Lung (tissue), 12 donors: Measurements from ENCODE around the gene DNAJC11. TPM values are rescaled to one million over a fixed set of nuclear protein-coding genes. Genes with fewer than 3 reads are reported as not detected.

ENCODE experiments used
- ATAC-seq: fragments of 200-7000 bp; cut with Tn5 transposase; one replicate; pipeline ENCODE4 v1.9.1; 2020; ENCODE audit warnings: moderate number of reproducible peaks; ENCODE audit not compliant: insufficient read depth, low FRiP score
- DNase-seq, 3 donors: peaks; one replicate each; pipeline ENCODE4 v3.0.0-alpha.2; 2013 to 2017
- H3K27ac ChIP-seq, 2 donors: one replicate each; pipeline ENCODE4 v1.5.1; 2013; ENCODE audit warnings: mild to moderate bottlenecking in 2 of 2, moderate library complexity in 2 of 2, control low read depth in 1 of 2, inconsistent platforms in 1 of 2, low read depth in 1 of 2, low read length in 1 of 2
- H3K27me3 ChIP-seq, 3 donors: one replicate each; pipeline ENCODE4 v1.5.1; 2013; ENCODE audit warnings: low read length in 2 of 3; ENCODE audit not compliant: control insufficient read depth in 3 of 3, insufficient read depth in 3 of 3
- H3K36me3 ChIP-seq, 4 donors: one replicate each; pipeline ENCODE4 v1.5.1; 2013; ENCODE audit warnings: low read length in 4 of 4, mild to moderate bottlenecking in 1 of 4, moderate library complexity in 1 of 4; ENCODE audit not compliant: control insufficient read depth in 4 of 4, insufficient read depth in 4 of 4
- H3K4me1 ChIP-seq, 5 donors: one replicate each; pipeline ENCODE4 v1.5.1; 2013; ENCODE audit warnings: low read length in 5 of 5, mild to moderate bottlenecking in 2 of 5, moderate library complexity in 1 of 5; ENCODE audit not compliant: control insufficient read depth in 5 of 5, insufficient read depth in 5 of 5
- H3K4me3 ChIP-seq: one replicate; pipeline ENCODE4 v1.5.1; 2013; ENCODE audit warnings: mild to moderate bottlenecking, control low read depth, moderate library complexity
- H3K9ac ChIP-seq, 2 donors: one replicate each; pipeline ENCODE4 v1.5.1; 2013; ENCODE audit warnings: low read length in 2 of 2, control low read depth in 1 of 2; ENCODE audit not compliant: insufficient read depth in 1 of 2
- H3K9me3 ChIP-seq, 4 donors: one replicate each; pipeline ENCODE4 v1.5.1; 2013; ENCODE audit warnings: low read length in 3 of 4, mild to moderate bottlenecking in 1 of 4, moderate library complexity in 1 of 4; ENCODE audit not compliant: control insufficient read depth in 4 of 4, insufficient read depth in 3 of 4
- WGBS, 2 donors: extraction: QIAGEN DNeasy Blood & Tissue Kit; methylation state at CpG; one replicate each; pipeline ENCODE4 v1.1.7; 2013; 5-methylcytosine and 5-hydroxymethylcytosine counted together
- polyA plus RNA-seq, 2 donors: library from polyadenylated mRNA; stranded (reverse); fragments of 200-250 nt; gene quantifications; one replicate each; pipeline ENCODE4 v1.2.1, GENCODE V29; 2013
- total RNA-seq, 2 donors: library from RNA; depleted of rRNA in 1 of 2; stranded (reverse); fragments of >200 nt in 1 of 2; gene quantifications; one replicate each; pipeline ENCODE4 v1.2.1, GENCODE V29; 2014 to 2021
- TF ChIP-seq, protein P1 (sequence below): IDR thresholded peaks from 2 replicates; pipeline ENCODE4 v1.5.1; 2012; ENCODE audit warnings: mild to moderate bottlenecking; ENCODE audit errors: control extremely low read depth, extremely low read depth
- donor health status: control.
- donor health status: control.
- donor health status: Bipolar disorder and iron deficiency.
- donor health status: healthy.
- donor health status: DM: yes; HTN: yes; CAD: no.

Gene DNAJC11
- total and polyA plus RNA-seq, 4 donors = 18.6 to 43.0 (median 30.4) TPM

DNA sequence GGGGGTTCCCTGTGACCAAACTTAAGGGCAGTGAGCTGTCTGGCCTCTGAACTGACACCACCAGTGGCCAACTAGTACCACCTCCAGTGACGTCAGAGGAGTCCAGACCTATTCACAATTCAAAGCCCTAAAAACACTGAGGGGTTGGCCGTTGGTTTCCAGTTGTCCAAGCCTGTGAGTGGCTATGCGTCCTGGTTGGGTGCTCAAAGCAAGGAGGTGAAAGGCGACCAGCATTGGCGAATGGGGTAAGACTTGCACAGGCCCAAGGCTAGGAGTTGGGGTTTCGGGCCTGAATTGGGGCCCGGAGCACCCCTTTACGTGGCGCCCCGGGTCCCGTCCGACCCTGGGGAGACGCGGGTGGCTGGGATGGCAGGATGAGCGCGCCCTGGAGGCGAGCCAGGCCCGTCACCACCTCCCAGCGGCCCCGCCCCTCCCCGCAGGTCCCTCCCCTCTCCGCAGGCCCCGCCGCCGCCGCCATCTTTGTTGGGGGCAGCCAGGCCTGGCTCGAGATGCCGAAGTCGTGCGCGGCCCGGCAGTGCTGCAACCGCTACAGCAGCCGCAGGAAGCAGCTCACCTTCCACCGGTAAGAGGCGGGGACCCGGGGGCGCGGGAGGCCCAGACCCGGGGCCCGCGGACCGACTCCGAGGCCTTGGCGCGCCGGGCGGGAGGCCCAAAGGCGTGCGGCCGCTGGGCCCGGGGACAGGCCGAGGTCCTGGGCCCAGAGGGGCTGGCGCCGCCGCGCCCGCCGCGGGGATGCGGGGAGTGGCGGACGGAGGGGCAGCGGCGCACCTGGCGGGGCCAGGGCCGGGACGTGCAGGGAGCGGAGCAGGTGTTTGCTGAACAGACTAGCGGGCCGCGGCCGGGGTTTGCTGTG lies 76.7 kb downstream of the DNAJC11 start, which contains the start of gene THAP3:
Gene THAP3, plus strand, starts transcription at position 159 of the 874 bp plus-strand sequence. Its CDS starts 351 bp downstream, at position 510.
- TF ChIP-seq, protein P1, sequence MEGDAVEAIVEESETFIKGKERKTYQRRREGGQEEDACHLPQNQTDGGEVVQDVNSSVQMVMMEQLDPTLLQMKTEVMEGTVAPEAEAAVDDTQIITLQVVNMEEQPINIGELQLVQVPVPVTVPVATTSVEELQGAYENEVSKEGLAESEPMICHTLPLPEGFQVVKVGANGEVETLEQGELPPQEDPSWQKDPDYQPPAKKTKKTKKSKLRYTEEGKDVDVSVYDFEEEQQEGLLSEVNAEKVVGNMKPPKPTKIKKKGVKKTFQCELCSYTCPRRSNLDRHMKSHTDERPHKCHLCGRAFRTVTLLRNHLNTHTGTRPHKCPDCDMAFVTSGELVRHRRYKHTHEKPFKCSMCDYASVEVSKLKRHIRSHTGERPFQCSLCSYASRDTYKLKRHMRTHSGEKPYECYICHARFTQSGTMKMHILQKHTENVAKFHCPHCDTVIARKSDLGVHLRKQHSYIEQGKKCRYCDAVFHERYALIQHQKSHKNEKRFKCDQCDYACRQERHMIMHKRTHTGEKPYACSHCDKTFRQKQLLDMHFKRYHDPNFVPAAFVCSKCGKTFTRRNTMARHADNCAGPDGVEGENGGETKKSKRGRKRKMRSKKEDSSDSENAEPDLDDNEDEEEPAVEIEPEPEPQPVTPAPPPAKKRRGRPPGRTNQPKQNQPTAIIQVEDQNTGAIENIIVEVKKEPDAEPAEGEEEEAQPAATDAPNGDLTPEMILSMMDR = no peak
- peak within 1 kb of the TSS; percentile 82 for H3K4me3 ChIP-seq

DNA sequence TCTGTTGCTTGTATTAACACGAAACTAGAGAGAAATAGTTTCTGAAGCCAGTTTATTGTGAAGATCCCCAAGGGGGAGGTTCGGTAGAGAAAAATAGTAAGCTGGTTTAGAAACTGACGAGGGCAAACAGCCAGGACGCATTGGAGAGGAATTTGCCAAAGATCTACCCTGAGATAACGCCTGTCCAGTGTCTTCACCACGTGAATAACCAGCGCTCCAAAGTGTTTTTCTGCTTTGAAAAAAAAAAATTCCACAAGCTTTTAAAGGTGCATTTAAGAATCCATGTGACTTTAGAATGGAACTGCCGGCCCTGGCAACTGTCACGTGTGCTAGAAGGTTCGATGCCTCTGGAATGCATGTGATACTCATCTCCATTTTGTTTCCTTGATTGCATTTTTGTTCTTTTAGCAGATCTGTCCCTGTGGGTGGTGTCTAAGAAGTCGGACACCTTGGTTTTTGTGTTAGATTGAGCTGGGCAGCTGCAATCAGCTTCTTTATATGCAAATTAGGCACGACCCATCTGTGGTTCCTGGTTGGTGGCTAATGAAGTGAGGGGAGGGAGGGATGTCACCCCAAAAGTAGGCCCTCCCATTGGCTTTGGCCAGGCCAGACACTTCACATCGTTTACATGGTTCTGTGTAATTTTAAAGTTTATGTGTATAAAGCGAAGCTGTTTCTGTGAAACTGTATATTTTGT lies 78.2 kb downstream of the DNAJC11 start:
- no peak for ATAC-seq
- Histone ChIP-seq H3K4me1 (peaks cover 0 to 8% (median 0%) of the 10 kb centered on the region in 5 donors), H3K9me3 (peaks cover 0 to 3% (median 0%) of the 10 kb centered on the region in 4 donors), H3K9ac (no peak overlapping the region), H3K27me3 (no peaks in the 10 kb centered on the region), H3K27ac (no peak overlapping the region), H3K4me3 (no peak overlapping the region), H3K36me3 (peaks cover 7 to 33% (median 31%) of the 10 kb centered on the region in 4 donors)
- no peak for DNase-seq
- 86 to 89% methylated on average over 14 of the region's 14 CpGs for WGBS, 2 donors
- TF ChIP-seq, protein P1 = no peak

More for the DNA sequence above, 76.7 kb downstream of the DNAJC11 start, which contains the start of gene THAP3:
- Histone ChIP-seq H3K36me3 (peaks cover 7 to 41% (median 37%) of the 10 kb centered on the region in 4 donors), H3K9ac (peak within 1 kb of the TSS; percentile 53 to 71), H3K27ac (peak within 1 kb of the TSS; percentile 73 to 81), H3K4me1 (peaks cover 0 to 8% (median 0%) of the 10 kb centered on the region in 5 donors), H3K27me3 (no peaks in the 10 kb centered on the region), H3K9me3 (no peaks in the 10 kb centered on the region)
- peak; percentile 93 for ATAC-seq
- 2 to 3% methylated on average over 47 to 73 of the region's 73 CpGs for WGBS, 2 donors
- DNase-seq = peak; percentile 88 to 90 (median 88)

DNA sequence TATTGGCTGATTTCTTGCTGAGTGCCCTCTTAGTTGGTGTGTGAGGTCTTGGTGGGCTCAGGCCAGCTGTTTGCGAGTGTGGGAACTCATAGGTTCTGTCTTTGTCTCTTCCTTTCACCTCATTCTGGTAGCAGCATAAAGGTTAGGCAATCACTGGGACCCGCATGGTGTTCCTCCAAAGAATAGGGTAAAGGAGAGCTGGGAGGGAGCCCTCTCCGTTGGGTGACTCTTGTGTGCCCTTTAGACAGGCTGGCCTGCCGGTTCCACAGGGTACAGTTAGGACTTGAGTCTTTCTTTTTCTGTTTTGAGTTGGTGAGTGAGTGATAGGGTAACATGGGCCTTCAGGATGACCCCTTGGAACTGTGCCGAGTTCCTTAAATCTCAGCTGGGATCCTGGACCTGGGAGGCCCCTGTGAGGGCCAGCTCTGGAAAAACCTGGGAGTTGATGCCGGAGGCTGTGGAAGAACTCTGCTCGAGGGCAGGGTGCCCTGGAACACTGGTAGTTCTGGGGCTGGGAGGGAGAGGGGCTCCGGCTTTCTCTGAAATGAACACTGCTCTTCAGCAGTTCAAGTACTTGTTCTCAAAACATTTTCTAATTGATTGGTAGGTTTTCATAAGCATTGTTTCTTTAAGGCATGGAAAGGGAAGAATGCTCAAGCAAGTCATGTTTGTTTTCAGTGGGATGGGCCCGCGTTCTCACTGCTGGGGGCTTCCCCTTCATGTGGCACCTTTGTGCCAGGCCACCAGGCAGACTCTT lies 79.0 kb downstream of the DNAJC11 start:
- peaks cover 0 to 3% (median 0%) of the 10 kb centered on the region in 4 donors for H3K9me3 ChIP-seq
- peaks cover 7 to 34% (median 31%) of the 10 kb centered on the region in 4 donors for H3K36me3 ChIP-seq
- DNase-seq (no peak), ATAC-seq (no peak)
- 89% methylated on average over 10 of the region's 10 CpGs for WGBS, 2 donors
- H3K27ac ChIP-seq = no peak overlapping the region
- H3K4me1 ChIP-seq = peaks cover 0 to 8% (median 0%) of the 10 kb centered on the region in 5 donors
- no peak overlapping the region for H3K9ac ChIP-seq
- TF ChIP-seq, protein P1 = no peak
- no peaks in the 10 kb centered on the region for H3K27me3 ChIP-seq
- H3K4me3 ChIP-seq = no peak overlapping the region
